GM18868 (cell line): ENCODE measurements around the gene RAB3C.

Source experiments
- ATAC-seq: cut with Tn5 transposase; IDR thresholded peaks from one replicate; pipeline ENCODE4 v1.9.1; 2021; ENCODE audit warnings: mild to moderate bottlenecking, moderate library complexity; ENCODE audit not compliant: unreplicated experiment

RAB3C gene

GRCh38 chr5:58860680-58861079 lies 277.8 kb downstream of the RAB3C start:
- ATAC-seq: no peak

GRCh38 chr5:58868931-58869330 lies 286.1 kb downstream of the RAB3C start:
- ATAC-seq: no peak

GRCh38 chr5:58871648-58872242 lies 288.9 kb downstream of the RAB3C start:
- ATAC-seq: peak; percentile 83

GRCh38 chr5:58872670-58873273 lies 289.9 kb downstream of the RAB3C start:
- no peak for ATAC-seq

GRCh38 chr5:58875599-58875998 lies 292.7 kb downstream of the RAB3C start:
- ATAC-seq: no peak

- ATAC-seq: no peak
Measured at GRCh38 chr5:58885260-58885659, 302.4 kb downstream of the RAB3C start.

- peak; percentile 90 for ATAC-seq
Measured at GRCh38 chr5:58886315-58887207, 303.7 kb downstream of the RAB3C start.

GRCh38 chr5:58887311-58887710 lies 304.4 kb downstream of the RAB3C start:
- no peak for ATAC-seq

- no peak for ATAC-seq
Measured at GRCh38 chr5:58887721-58888409, 305.0 kb downstream of the RAB3C start.

- ATAC-seq: no peak
Measured at GRCh38 chr5:58890265-58890664, 307.4 kb downstream of the RAB3C start.

GRCh38 chr5:58890701-58891085 lies 307.8 kb downstream of the RAB3C start:
- no peak for ATAC-seq

GRCh38 chr5:58891086-58891970 lies 308.5 kb downstream of the RAB3C start:
- peak; percentile 72 for ATAC-seq

GRCh38 chr5:58891971-58892343 lies 309.1 kb downstream of the RAB3C start:
- peak; percentile 5 for ATAC-seq

GRCh38 chr5:58893551-58893950 lies 310.7 kb downstream of the RAB3C start:
- no peak for ATAC-seq

GRCh38 chr5:58898006-58898405 lies 315.1 kb downstream of the RAB3C start:
- no peak for ATAC-seq

- ATAC-seq: no peak
Measured at GRCh38 chr5:58898538-58898937, 315.7 kb downstream of the RAB3C start.

GRCh38 chr5:58901271-58901670 lies 318.4 kb downstream of the RAB3C start:
- no peak for ATAC-seq

- no peak for ATAC-seq
Measured at GRCh38 chr5:58902305-58902704, 319.4 kb downstream of the RAB3C start.

GRCh38 chr5:58902765-58903164 lies 319.9 kb downstream of the RAB3C start:
- no peak for ATAC-seq

- no peak for ATAC-seq
Measured at GRCh38 chr5:58904737-58905136, 321.9 kb downstream of the RAB3C start.
